MCF 10A (cell line): ENCODE results near the gene EHMT1. TPM values are rescaled to one million over a fixed set of nuclear protein-coding genes. Genes with fewer than 3 reads are reported as not detected.
A peak's percentile ranks its signal among the peaks of the same experiment; 100 is the strongest.

Experiments used
- BruUV-seq: library from RNA; stranded (reverse); fragments of 400-500 nt; replicated peaks from 2 replicates; lab custom pipeline; 2021; lab: Mats Ljungman, UMichigan
- CTCF ChIA-PET: fragments of 300-600 bp; sonication (Branson Sonifier 250); formaldehyde crosslinking; extraction: SDS; loops from one replicate; lab custom pipeline; 2021; ENCODE audit warnings: antibody characterized with exemption, inconsistent platforms; lab: Yijun Ruan, JAX
- POLR2A ChIA-PET: fragments of 300-600, 350-650 bp; sonication (Branson Sonifier 250); formaldehyde crosslinking; extraction: SDS; loops from one replicate; lab custom pipeline; 2020; ENCODE audit warnings: antibody characterized with exemption, inconsistent platforms; lab: Yijun Ruan, JAX
- DNase-seq: peaks from one replicate; pipeline ENCODE4 v3.0.0-alpha.2; 2018; ENCODE audit not compliant: unreplicated experiment
- H3K27ac Mint-ChIP-seq: one replicate; pipeline ENCODE4 v1.8.0; 2022; ENCODE audit warnings: mild to moderate bottlenecking, low read depth, mixed read lengths; ENCODE audit not compliant: unreplicated experiment
- H3K27me3 Mint-ChIP-seq: one replicate; pipeline ENCODE4 v1.8.0; 2022; ENCODE audit warnings: mixed read lengths; ENCODE audit not compliant: insufficient read depth, unreplicated experiment
- H3K36me3 Mint-ChIP-seq: one replicate; pipeline ENCODE4 v1.8.0; 2022; ENCODE audit warnings: mild to moderate bottlenecking, moderate library complexity, mixed read lengths; ENCODE audit not compliant: insufficient read depth, unreplicated experiment
- H3K4me1 Mint-ChIP-seq: one replicate; pipeline ENCODE4 v1.8.0; 2022; ENCODE audit warnings: mixed read lengths; ENCODE audit not compliant: insufficient read depth, unreplicated experiment
- H3K4me3 Mint-ChIP-seq: one replicate; pipeline ENCODE4 v1.8.0; 2022; ENCODE audit warnings: mild to moderate bottlenecking, moderate library complexity, mixed read lengths; ENCODE audit not compliant: unreplicated experiment
- H3K9me3 Mint-ChIP-seq: one replicate; pipeline ENCODE4 v1.8.0; 2022; ENCODE audit warnings: mixed read lengths; ENCODE audit not compliant: unreplicated experiment
- CTCF ChIP-seq: fragments of 200-600 bp; IDR thresholded peaks from one replicate; pipeline ENCODE4 v1.8.0; 2022; ENCODE audit warnings: antibody characterized with exemption, mild to moderate bottlenecking; ENCODE audit not compliant: unreplicated experiment
- intact Hi-C: fragments of 100-400 bp; cut with micrococcal nuclease; formaldehyde crosslinking; loops from 2 replicates; pipeline ENCODE4 v1.14.1; 2022
- total RNA-seq: library from RNA; stranded (reverse); gene quantifications from 2 replicates; pipeline ENCODE4 v1.2.3, GENCODE V29; 2022

Gene EHMT1
- total RNA-seq, 1 experiment from 2014 or later: 79.7 TPM

- DNase-seq: no peak
- ChIA-PET POLR2A (interaction anchor here (0.6 kb wide), 1 partner anchor 227 kb away, joined by 3 read pairs; no protein-coding TSS in a partner anchor), CTCF (no interaction called here)
- intact Hi-C loops: no loop called here
- Mint-ChIP-seq H3K27me3 (no peaks in the 10 kb centered on the region), H3K9me3 (no peaks in the 10 kb centered on the region), H3K4me3 (no peak overlapping the region), H3K4me1 (no peaks in the 10 kb centered on the region), H3K27ac (peak overlapping the region; percentile 40), H3K36me3 (peaks cover 68% of the 10 kb centered on the region)
- no peak for TF ChIP-seq CTCF
- BruUV-seq: no TSS peak
These were observed 108.9 kb downstream of the EHMT1 start for GRCh38 chr9:137727716-137728115.

- no TSS peak for BruUV-seq
- peaks cover 69% of the 10 kb centered on the region for H3K36me3 Mint-ChIP-seq
- no peaks in the 10 kb centered on the region for H3K4me1 Mint-ChIP-seq
- no peaks in the 10 kb centered on the region for H3K27me3 Mint-ChIP-seq
- no peaks in the 10 kb centered on the region for H3K9me3 Mint-ChIP-seq
- no peak overlapping the region for H3K4me3 Mint-ChIP-seq
- CTCF ChIA-PET: no interaction called here
- POLR2A ChIA-PET: no interaction called here
- TF ChIP-seq CTCF: no peak
- peak overlapping the region; percentile 40 for H3K27ac Mint-ChIP-seq
- no peak for DNase-seq
- intact Hi-C loops: no loop called here
These were observed 109.9 kb downstream of the EHMT1 start for GRCh38 chr9:137728444-137729311.

GRCh38 chr9:137731216-137731946, 112.6 kb downstream of the EHMT1 start:
- Mint-ChIP-seq H3K27me3 (no peaks in the 10 kb centered on the region), H3K4me3 (no peak overlapping the region), H3K4me1 (no peaks in the 10 kb centered on the region), H3K27ac (no peak overlapping the region), H3K36me3 (peaks cover 71% of the 10 kb centered on the region), H3K9me3 (peaks cover 8% of the 10 kb centered on the region)
- no peak for DNase-seq
- POLR2A ChIA-PET: no interaction called here
- CTCF ChIA-PET: interaction anchor here (0.7 kb wide), 1 partner anchor 58 kb away, joined by 3 read pairs; no protein-coding TSS in a partner anchor
- no TSS peak for BruUV-seq
- no peak for TF ChIP-seq CTCF
- intact Hi-C loops: no loop called here
